ENCODE data around the gene ANGPTL7.
"Not testable (repeated sequence)": the region's sequence is repeated elsewhere in the genome, so short reads cannot be mapped to it uniquely, and the experiment has no call there.

ANGPTL7 gene

DNA sequence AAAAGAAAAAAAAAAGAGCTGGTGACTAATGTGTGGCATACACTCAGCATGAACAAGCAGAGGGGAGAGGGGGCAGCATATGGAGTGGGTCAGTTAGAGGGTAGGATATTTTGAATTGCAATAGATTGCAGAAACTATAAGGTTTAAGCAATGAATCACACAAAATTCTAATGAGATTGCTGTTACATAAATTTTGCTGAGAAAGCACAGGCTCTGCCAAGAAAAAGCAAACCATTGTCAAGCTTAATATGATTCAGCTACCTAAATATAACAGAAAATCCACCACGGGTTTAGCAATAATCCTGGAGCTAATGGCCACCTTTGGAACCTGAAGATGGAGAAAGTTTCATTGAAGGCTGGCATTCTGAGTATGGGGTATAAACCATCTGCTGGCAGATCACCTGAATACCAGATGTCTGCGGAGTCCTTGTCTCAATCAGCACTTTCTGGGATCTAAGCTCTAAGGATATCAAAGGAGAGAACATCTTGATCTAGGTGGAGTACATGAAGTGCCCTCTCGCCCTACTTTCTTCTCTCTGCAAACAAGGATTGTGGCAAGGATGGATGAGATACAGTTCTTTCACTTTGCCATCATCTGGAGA is 30.3 kb upstream of the ANGPTL7 start:
- DNase-seq (ENCODE audit: low spot score) = no peak
- no peak for TF ChIP-seq CTCF (IDR thresholded peaks at IDR 0.05; ENCODE audit: extremely low read depth, insufficient read depth, missing control alignments)
- in situ Hi-C loops (cut with MboI; ENCODE audit: low pct_unique_long_range_greater_than_20kb, low sequenced_read_pairs, unreplicated experiment) = no loop called here

DNA sequence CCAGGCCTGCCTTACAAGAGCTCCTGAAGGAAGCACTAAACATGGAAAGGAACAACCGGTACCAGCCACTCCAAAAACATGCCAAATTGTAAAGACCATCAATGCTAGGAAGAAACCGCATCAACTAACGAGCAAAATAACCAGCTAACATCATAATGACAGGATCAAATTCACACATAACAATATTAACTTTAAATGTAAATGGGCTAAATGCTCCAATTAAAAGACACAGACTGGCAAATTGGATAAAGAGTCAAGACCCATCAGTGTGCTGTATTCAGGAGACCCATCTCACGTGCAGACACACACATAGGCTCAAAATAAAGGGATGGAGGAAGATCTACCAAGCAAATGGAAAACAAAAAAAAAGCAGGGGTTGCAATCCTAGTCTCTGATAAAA is 26.4 kb upstream of the ANGPTL7 start:
- in situ Hi-C loops (cut with MboI; ENCODE audit: low pct_unique_long_range_greater_than_20kb, low sequenced_read_pairs, unreplicated experiment); DNase-seq (ENCODE audit: low spot score): not testable (repeated sequence)

- in situ Hi-C loops (cut with MboI; ENCODE audit: low pct_unique_long_range_greater_than_20kb, low sequenced_read_pairs, unreplicated experiment); DNase-seq (ENCODE audit: low spot score): not testable (repeated sequence)
Measured at GRCh38 chr1:11166744-11167143, 22.4 kb upstream of the ANGPTL7 start.

GRCh38 chr1:11168731-11169130 is 20.4 kb upstream of the ANGPTL7 start:
- TF ChIP-seq CTCF (IDR thresholded peaks at IDR 0.05; ENCODE audit: extremely low read depth, insufficient read depth, missing control alignments) = no peak
- in situ Hi-C loops (cut with MboI; ENCODE audit: low pct_unique_long_range_greater_than_20kb, low sequenced_read_pairs, unreplicated experiment) = no loop called here
- DNase-seq (ENCODE audit: low spot score) = no peak

GRCh38 chr1:11169202-11169601 is 20.0 kb upstream of the ANGPTL7 start:
- no peak for TF ChIP-seq CTCF (IDR thresholded peaks at IDR 0.05; ENCODE audit: extremely low read depth, insufficient read depth, missing control alignments)
- no peak for DNase-seq (ENCODE audit: low spot score)
- in situ Hi-C loops (cut with MboI; ENCODE audit: low pct_unique_long_range_greater_than_20kb, low sequenced_read_pairs, unreplicated experiment) = no loop called here

- in situ Hi-C loops (cut with MboI; ENCODE audit: low pct_unique_long_range_greater_than_20kb, low sequenced_read_pairs, unreplicated experiment) = no loop called here
- no peak for DNase-seq (ENCODE audit: low spot score)
- TF ChIP-seq CTCF (IDR thresholded peaks at IDR 0.05; ENCODE audit: extremely low read depth, insufficient read depth, missing control alignments) = no peak
Measured at GRCh38 chr1:11170102-11170501, 19.1 kb upstream of the ANGPTL7 start.

DNA sequence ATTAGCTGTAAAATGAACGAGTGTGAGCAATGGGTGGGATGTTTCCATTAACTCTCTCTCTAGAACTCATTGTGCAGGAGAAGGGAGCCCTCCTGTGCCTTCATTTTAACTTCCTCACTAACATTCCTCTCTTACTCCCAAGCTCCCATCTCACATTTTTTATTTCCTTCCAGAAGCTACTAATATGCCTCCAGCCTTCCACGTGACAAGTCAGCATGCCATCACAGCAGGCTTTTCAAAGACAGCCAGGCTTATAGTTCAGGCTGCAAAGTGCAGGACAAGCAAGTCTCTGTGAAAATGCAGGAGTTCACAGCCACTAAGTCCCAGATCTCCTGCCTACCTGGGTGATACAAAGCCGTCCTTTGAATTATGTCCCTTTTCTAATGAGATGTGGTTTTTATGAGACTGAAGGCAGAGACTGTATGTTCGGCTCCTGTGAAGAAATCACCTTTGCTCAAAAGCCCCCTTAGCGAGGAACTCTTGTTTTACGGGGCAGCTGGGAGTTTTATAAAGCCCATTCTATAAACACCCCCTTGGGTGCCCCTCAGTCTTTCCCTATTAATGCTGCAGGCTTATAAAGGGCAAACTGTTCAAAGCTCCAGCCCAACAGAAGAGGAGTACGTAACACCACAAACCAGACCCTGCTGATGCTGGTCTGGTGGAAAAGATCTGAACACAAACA is 14.8 kb upstream of the ANGPTL7 start:
- TF ChIP-seq CTCF (IDR thresholded peaks at IDR 0.05; ENCODE audit: extremely low read depth, insufficient read depth, missing control alignments) = no peak
- DNase-seq (ENCODE audit: low spot score) = no peak
- in situ Hi-C loops (cut with MboI; ENCODE audit: low pct_unique_long_range_greater_than_20kb, low sequenced_read_pairs, unreplicated experiment) = no loop called here
